Spleen (tissue), 11 donors: ENCODE results near the gene IGF1R. TPM values are rescaled to one million over a fixed set of nuclear protein-coding genes. Genes with fewer than 3 reads are reported as not detected.
A peak's percentile ranks its signal among the peaks of the same experiment; 100 is the strongest.

Experiments used
- DNase-seq: peaks from one replicate; pipeline ENCODE4 v3.0.0-alpha.2; 2020
- H3K27ac ChIP-seq, 8 donors: fragments of 200-600 bp; sonication (generic) in 7 of 8; 1 replicate in 4 of 8; 2 replicates in 4 of 8; pipeline versions ENCODE4 v1.5.0 to v1.8.0; 2016 to 2021; ENCODE audit warnings: inconsistent platforms in 4 of 8, mild to moderate bottlenecking in 4 of 8, moderate library complexity in 1 of 8
- H3K27me3 ChIP-seq, 7 donors: fragments of 200-600 bp; sonication (generic) in 6 of 7; replicated peaks in 1 of 7; 1 replicate in 4 of 7; 2 replicates in 3 of 7; pipeline versions ENCODE4 v1.5.0 to v1.8.0; 2016 to 2021; ENCODE audit warnings: inconsistent platforms in 3 of 7, mild to moderate bottlenecking in 1 of 7
- H3K36me3 ChIP-seq, 6 donors: fragments of 200-600 bp; sonication (generic) in 5 of 6; 1 replicate in 4 of 6; 2 replicates in 2 of 6; pipeline versions ENCODE4 v1.5.0 to v1.8.0; 2016 to 2021; ENCODE audit warnings: inconsistent platforms in 2 of 6
- H3K4me1 ChIP-seq, 6 donors: fragments of 200-600 bp; sonication (generic) in 5 of 6; 1 replicate in 3 of 6; 2 replicates in 3 of 6; pipeline versions ENCODE4 v1.5.0 to v1.8.0; 2016 to 2021; ENCODE audit warnings: inconsistent platforms in 3 of 6
- H3K4me3 ChIP-seq, 8 donors: fragments of 200-600 bp; sonication (generic) in 7 of 8; 1 replicate in 4 of 8; 2 replicates in 4 of 8; pipeline versions ENCODE4 v1.5.0 to v1.8.0; 2016 to 2021; ENCODE audit warnings: inconsistent platforms in 4 of 8, mild to moderate bottlenecking in 4 of 8, moderate library complexity in 2 of 8
- H3K9me3 ChIP-seq, 8 donors: fragments of 200-600 bp; sonication (generic) in 7 of 8; 1 replicate in 4 of 8; 2 replicates in 4 of 8; pipeline versions ENCODE4 v1.5.0 to v1.8.0; 2016 to 2021; ENCODE audit warnings: inconsistent platforms in 4 of 8
- POLR2A ChIP-seq, 3 donors: fragments of 450-650 bp; IDR thresholded peaks; one replicate each; pipeline ENCODE4 v1.5.1; 2017; ENCODE audit warnings: antibody characterized with exemption in 3 of 3, mild to moderate bottlenecking in 1 of 3
- POLR2AphosphoS5 ChIP-seq, 3 donors: sonication (generic); formaldehyde crosslinking; IDR thresholded peaks; one replicate each; pipeline ENCODE4 v1.5.1; 2017; ENCODE audit warnings: antibody characterized with exemption in 3 of 3
- WGBS, 5 donors: extraction: QIAGEN DNeasy Blood & Tissue Kit in 3 of 5; methylation state at CpG; one replicate each; pipeline versions ENCODE4 v1.1.5 to v1.1.7; 2013 to 2018; 5-methylcytosine and 5-hydroxymethylcytosine counted together
- intact Hi-C: fragments of 100-400 bp; cut with DNase I; formaldehyde crosslinking; loops from one replicate; pipeline ENCODE4 v1.15.0; 2023; ENCODE audit warnings: low total_unique reads
- polyA plus RNA-seq, 3 donors: library from polyadenylated mRNA; stranded (reverse); fragments of 200-250 nt; gene quantifications; one replicate each; pipeline ENCODE4 v1.2.1, GENCODE V29; 2013
- total RNA-seq, 7 donors: library from RNA; depleted of rRNA in 3 of 7; stranded (reverse); fragments of >200 nt in 3 of 7; fragmentation: NEBNext Ultra II Directional in 4 of 7; extraction: Animal tissue kit (Norgen Biotek cat#: 25700) in 4 of 7; gene quantifications; one replicate each; pipeline versions ENCODE4 v1.1.0 to v1.2.1, GENCODE V29; 2016 to 2021
- TF ChIP-seq, protein P1 (sequence below), 11 experiments: fragments of 200-600 bp in 7 of 11; fragments of 450-650 bp in 4 of 11; sonication (generic) in 4 of 11; IDR thresholded peaks in 8 of 11; conservative IDR thresholded peaks in 3 of 11; 1 replicate in 7 of 11; 2 replicates in 4 of 11; pipeline versions ENCODE4 v1.4.0 to v1.8.0; 2016 to 2021; ENCODE audit warnings: antibody characterized with exemption in 11 of 11, inconsistent platforms in 4 of 11, mild to moderate bottlenecking in 1 of 11
- donor health status: healthy with polysubstance abuse.
- donor health status: DM: no; HTN: no; CAD: no; lungs with moderate emphysema.
- donor health status: DM: no; HTN: no; CAD: no.
- donor health status: Bipolar disorder and iron deficiency.
- donor health status: healthy.
- donor health status: DM: no; HTN: no; CAD: no.
- donor health status: DM: yes; HTN: yes; CAD: no.

IGF1R gene
- total and polyA plus RNA-seq, 10 donors, result 1.1 to 104 (median 53.1) TPM

DNA sequence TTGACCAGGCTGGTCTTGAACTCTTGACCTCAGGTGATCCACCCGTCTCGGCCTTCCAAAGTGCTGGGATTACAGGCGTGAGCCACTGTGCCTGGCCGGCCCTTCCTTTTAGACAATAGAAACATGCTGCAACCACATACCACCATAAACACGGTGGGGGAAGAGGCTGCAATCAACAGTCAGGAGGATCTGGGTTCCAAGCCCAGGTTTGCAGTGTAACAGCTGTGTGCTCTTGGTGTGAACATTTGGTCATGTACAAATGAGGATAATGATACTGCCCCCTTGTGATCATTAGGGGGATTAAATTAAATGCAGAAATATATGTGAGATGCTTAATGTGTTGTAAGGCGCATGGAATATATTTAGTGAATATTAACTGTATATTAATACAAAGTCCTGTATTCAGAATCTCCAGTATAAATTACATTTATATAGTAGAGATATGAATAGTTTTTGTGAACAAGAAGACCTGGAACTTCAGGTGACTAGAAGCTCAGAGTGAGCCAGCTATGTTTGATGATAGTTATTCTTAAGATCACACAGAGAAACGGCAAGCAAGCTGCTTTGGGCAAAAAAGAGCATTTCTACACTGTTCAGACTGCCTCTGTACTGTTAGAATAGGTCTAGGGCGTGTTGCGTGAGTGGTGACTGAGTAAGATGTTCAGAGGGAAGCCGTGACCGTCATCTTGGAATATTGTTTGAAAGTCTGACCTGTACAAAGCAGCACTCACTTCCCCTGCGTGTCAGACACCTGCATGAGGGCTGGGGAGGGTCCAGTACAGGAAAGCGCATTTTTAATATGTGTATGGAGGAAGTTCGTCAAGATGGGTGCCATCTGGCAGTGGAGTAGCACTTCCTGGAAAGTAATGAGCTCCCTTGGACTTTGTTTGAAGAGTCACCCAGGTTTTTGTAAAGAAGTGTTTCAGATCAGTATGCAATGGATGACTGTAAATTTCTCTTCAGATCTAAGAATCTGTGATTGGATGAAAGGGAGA, 233.5 kb downstream of the IGF1R start:
- Histone ChIP-seq H3K9me3 (no peaks in the 10 kb centered on the region), H3K4me3 (no peak overlapping the region), H3K27ac (peak overlapping the region in 3 of 8 donors; percentile 27 to 51 (median 32)), H3K27me3 (no peaks in the 10 kb centered on the region), H3K36me3 (no peaks in the 10 kb centered on the region), H3K4me1 (peaks cover 7 to 47% (median 14%) of the 10 kb centered on the region in 6 donors)
- intact Hi-C loops, result no loop called here
- DNase-seq, result no peak
- TF ChIP-seq, protein P1, sequence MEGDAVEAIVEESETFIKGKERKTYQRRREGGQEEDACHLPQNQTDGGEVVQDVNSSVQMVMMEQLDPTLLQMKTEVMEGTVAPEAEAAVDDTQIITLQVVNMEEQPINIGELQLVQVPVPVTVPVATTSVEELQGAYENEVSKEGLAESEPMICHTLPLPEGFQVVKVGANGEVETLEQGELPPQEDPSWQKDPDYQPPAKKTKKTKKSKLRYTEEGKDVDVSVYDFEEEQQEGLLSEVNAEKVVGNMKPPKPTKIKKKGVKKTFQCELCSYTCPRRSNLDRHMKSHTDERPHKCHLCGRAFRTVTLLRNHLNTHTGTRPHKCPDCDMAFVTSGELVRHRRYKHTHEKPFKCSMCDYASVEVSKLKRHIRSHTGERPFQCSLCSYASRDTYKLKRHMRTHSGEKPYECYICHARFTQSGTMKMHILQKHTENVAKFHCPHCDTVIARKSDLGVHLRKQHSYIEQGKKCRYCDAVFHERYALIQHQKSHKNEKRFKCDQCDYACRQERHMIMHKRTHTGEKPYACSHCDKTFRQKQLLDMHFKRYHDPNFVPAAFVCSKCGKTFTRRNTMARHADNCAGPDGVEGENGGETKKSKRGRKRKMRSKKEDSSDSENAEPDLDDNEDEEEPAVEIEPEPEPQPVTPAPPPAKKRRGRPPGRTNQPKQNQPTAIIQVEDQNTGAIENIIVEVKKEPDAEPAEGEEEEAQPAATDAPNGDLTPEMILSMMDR (IDR thresholded peaks at IDR 0.05 in 8 of 11, conservative IDR thresholded peaks at IDR 0.05 in 3 of 11), result peak; percentile 5 to 76 (median 65)
- TF ChIP-seq POLR2A (IDR thresholded peaks at IDR 0.05) (no peak), POLR2AphosphoS5 (IDR thresholded peaks at IDR 0.05) (no peak)
- WGBS, 5 donors, result 51 to 59% (median 56%) methylated on average over 14 of the region's 14 CpGs

DNA sequence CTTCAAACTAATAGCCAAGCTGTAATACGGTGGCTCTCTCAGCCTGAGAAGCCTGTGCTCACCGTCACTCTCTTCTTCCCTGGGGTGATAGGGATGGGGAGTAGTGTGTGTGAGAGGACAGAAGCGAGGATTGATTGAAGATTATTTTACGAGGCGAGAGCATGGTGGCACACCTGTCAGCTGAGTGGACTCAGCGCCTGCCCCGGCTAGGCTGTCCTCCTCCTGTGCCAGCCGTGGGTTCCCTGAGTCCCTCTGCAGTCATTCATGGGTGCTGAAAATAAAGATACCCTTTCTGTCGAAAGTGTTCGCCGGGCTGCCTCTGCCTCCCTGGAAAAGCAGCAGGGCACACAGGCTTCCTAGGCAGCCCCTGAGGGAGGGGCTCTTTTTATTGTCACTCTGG, 235.1 kb downstream of the IGF1R start:
- Histone ChIP-seq H3K36me3 (no peaks in the 10 kb centered on the region), H3K9me3 (no peaks in the 10 kb centered on the region), H3K27me3 (no peaks in the 10 kb centered on the region), H3K4me1 (peaks cover 7 to 41% (median 13%) of the 10 kb centered on the region in 6 donors), H3K27ac (no peak overlapping the region), H3K4me3 (no peak overlapping the region)
- TF ChIP-seq POLR2A (IDR thresholded peaks at IDR 0.05), result no peak
- TF ChIP-seq, protein P1 (IDR thresholded peaks at IDR 0.05 in 8 of 11, conservative IDR thresholded peaks at IDR 0.05 in 3 of 11), result no peak
- no peak for TF ChIP-seq POLR2AphosphoS5 (IDR thresholded peaks at IDR 0.05)
- DNase-seq, result no peak
- WGBS, 5 donors, result 84 to 96% (median 95%) methylated on average over 11 of the region's 11 CpGs
- intact Hi-C loops, result no loop called here

DNA sequence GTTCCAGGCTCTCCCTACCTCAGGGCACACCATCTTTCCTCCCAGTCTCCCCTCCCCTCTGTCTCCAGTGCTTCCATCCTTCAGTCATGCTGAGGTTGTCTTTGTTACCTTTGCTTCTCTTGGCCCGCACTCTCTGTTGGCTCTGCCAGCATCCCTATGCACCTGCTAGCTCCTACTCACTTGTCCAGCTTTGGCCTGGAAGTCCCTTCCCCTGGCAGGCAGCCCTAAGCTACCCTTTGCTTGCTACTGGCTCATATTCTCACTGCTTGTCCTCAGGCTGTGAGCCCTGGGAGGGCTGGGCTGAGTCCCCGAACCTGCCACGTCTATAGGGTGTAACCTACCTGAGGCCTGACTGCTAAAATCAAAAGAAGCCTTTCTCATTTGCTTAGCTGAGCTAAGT, 236.6 kb downstream of the IGF1R start:
- DNase-seq, result no peak
- H3K4me3 ChIP-seq, result no peak overlapping the region
- peaks cover 7 to 45% (median 13%) of the 10 kb centered on the region in 6 donors for H3K4me1 ChIP-seq
- H3K27me3 ChIP-seq, result no peaks in the 10 kb centered on the region
- no peaks in the 10 kb centered on the region for H3K9me3 ChIP-seq
- TF ChIP-seq POLR2A (IDR thresholded peaks at IDR 0.05) (no peak), POLR2AphosphoS5 (IDR thresholded peaks at IDR 0.05) (no peak)
- TF ChIP-seq, protein P1 (IDR thresholded peaks at IDR 0.05 in 8 of 11, conservative IDR thresholded peaks at IDR 0.05 in 3 of 11), result no peak
- H3K27ac ChIP-seq, result no peak overlapping the region
- no peaks in the 10 kb centered on the region for H3K36me3 ChIP-seq
- intact Hi-C loops, result no loop called here
- 85 to 96% (median 91%) methylated on average over 3 of the region's 3 CpGs for WGBS, 5 donors

DNA sequence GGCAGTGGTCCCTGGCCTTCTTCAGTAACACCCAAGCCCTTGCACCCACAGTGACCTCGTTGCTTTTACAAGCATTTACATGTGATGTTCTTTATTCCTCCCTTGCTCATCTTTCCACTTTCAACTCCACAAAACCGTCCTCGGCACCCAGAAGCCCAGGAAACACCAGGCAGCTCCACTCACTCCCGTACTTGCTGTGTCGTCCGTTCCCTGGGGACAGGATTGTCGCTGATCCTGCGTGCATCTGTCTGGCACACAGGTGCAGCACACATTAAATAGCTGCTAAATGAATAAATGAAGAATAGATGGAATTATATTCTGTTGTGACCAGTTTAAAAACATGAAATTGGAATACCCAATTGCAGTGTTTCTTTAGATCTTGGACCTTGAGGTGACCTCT, 239.6 kb downstream of the IGF1R start:
- Histone ChIP-seq H3K4me3 (no peak overlapping the region), H3K36me3 (peaks cover 0 to 20% (median 0%) of the 10 kb centered on the region in 6 donors), H3K27ac (no peak overlapping the region), H3K27me3 (no peaks in the 10 kb centered on the region), H3K4me1 (peaks cover 0 to 23% (median 0%) of the 10 kb centered on the region in 6 donors), H3K9me3 (no peaks in the 10 kb centered on the region)
- intact Hi-C loops, result no loop called here
- DNase-seq, result no peak
- TF ChIP-seq POLR2AphosphoS5 (IDR thresholded peaks at IDR 0.05) (no peak), POLR2A (IDR thresholded peaks at IDR 0.05) (no peak)
- TF ChIP-seq, protein P1 (IDR thresholded peaks at IDR 0.05 in 8 of 11, conservative IDR thresholded peaks at IDR 0.05 in 3 of 11), result no peak
- WGBS, 5 donors, result 92 to 96% (median 94%) methylated on average over 8 of the region's 8 CpGs
